Osteocyte (in vitro differentiated cells): Measurements from ENCODE around the gene UBE2I. TPM values are rescaled to one million over a fixed set of nuclear protein-coding genes. Genes with fewer than 3 reads are reported as not detected.

Source experiments
- DNase-seq: peaks from one replicate; pipeline ENCODE4 v3.0.0; 2021; ENCODE audit warnings: mixed read lengths; ENCODE audit not compliant: unreplicated experiment; ENCODE audit errors: extremely low spot score
- H3K27ac Mint-ChIP-seq: one replicate; pipeline ENCODE4 v1.8.0; 2021; ENCODE audit warnings: mild to moderate bottlenecking, mixed read lengths; ENCODE audit not compliant: unreplicated experiment
- H3K27me3 Mint-ChIP-seq: one replicate; pipeline ENCODE4 v1.8.0; 2021; ENCODE audit warnings: mixed read lengths; ENCODE audit not compliant: unreplicated experiment
- H3K36me3 Mint-ChIP-seq: one replicate; pipeline ENCODE4 v1.8.0; 2021; ENCODE audit warnings: mixed read lengths; ENCODE audit not compliant: unreplicated experiment
- H3K4me1 Mint-ChIP-seq: one replicate; pipeline ENCODE4 v1.8.0; 2021; ENCODE audit warnings: mixed read lengths; ENCODE audit not compliant: unreplicated experiment
- H3K4me3 Mint-ChIP-seq: one replicate; pipeline ENCODE4 v1.8.0; 2021; ENCODE audit warnings: mild to moderate bottlenecking, moderate library complexity, mixed read lengths; ENCODE audit not compliant: unreplicated experiment
- H3K9me3 Mint-ChIP-seq: one replicate; pipeline ENCODE4 v1.8.0; 2021; ENCODE audit warnings: mixed read lengths; ENCODE audit not compliant: unreplicated experiment
- CTCF ChIP-seq: fragments of 200-600 bp; sonication (generic); IDR thresholded peaks from 2 replicates; pipeline ENCODE4 v1.5.0; 2021; ENCODE audit warnings: antibody characterized with exemption, mild to moderate bottlenecking, moderate library complexity
- total RNA-seq: library from RNA; stranded (reverse); gene quantifications from 2 replicates; pipeline ENCODE4 v1.2.1, GENCODE V29; 2021

The UBE2I gene
- total RNA-seq, 1 donor from 2014 or later: 131 TPM

- no peak for DNase-seq
- peaks cover 47% of the 10 kb centered on the region for H3K36me3 Mint-ChIP-seq
- no peaks in the 10 kb centered on the region for H3K27me3 Mint-ChIP-seq
- H3K4me1 Mint-ChIP-seq: no peaks in the 10 kb centered on the region
- H3K4me3 Mint-ChIP-seq: no peak overlapping the region
- TF ChIP-seq CTCF: no peak
- no peaks in the 10 kb centered on the region for H3K9me3 Mint-ChIP-seq
- no peak overlapping the region for H3K27ac Mint-ChIP-seq
These were observed 9.6 kb downstream of the UBE2I start for GRCh38 chr16:1319041-1319440.

DNA sequence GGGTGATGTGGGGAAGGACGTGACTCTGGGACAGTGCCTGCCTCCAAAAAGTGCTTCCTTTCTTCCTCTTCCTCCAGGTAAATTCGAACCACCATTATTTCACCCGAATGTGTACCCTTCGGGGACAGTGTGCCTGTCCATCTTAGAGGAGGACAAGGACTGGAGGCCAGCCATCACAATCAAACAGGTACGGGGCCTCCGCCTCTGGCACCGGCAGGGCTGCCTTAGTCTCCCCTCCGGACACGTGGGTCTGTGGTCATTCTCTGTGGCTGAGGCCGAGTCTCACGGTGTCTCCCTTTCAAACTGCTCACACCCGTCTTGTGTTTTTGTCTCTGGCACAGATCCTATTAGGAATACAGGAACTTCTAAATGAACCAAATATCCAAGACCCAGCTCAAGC is 10.7 kb downstream of the UBE2I start:
- Mint-ChIP-seq H3K4me3 (no peak overlapping the region), H3K4me1 (no peaks in the 10 kb centered on the region), H3K9me3 (no peaks in the 10 kb centered on the region), H3K27ac (no peak overlapping the region), H3K36me3 (peaks cover 50% of the 10 kb centered on the region), H3K27me3 (no peaks in the 10 kb centered on the region)
- no peak for TF ChIP-seq CTCF
- DNase-seq: no peak

- no peaks in the 10 kb centered on the region for H3K27me3 Mint-ChIP-seq
- H3K4me1 Mint-ChIP-seq: no peaks in the 10 kb centered on the region
- no peaks in the 10 kb centered on the region for H3K9me3 Mint-ChIP-seq
- H3K4me3 Mint-ChIP-seq: no peak overlapping the region
- DNase-seq: no peak
- TF ChIP-seq CTCF: no peak
- H3K36me3 Mint-ChIP-seq: peaks cover 48% of the 10 kb centered on the region
- no peak overlapping the region for H3K27ac Mint-ChIP-seq
These were observed 11.3 kb downstream of the UBE2I start for GRCh38 chr16:1320658-1321240.

GRCh38 chr16:1322407-1322806 is 13.0 kb downstream of the UBE2I start:
- Mint-ChIP-seq H3K27ac (no peak overlapping the region), H3K4me3 (no peak overlapping the region), H3K36me3 (peaks cover 34% of the 10 kb centered on the region), H3K27me3 (no peaks in the 10 kb centered on the region), H3K9me3 (no peaks in the 10 kb centered on the region), H3K4me1 (no peaks in the 10 kb centered on the region)
- no peak for DNase-seq
- no peak for TF ChIP-seq CTCF

- no peaks in the 10 kb centered on the region for H3K9me3 Mint-ChIP-seq
- no peak overlapping the region for H3K4me3 Mint-ChIP-seq
- peaks cover 24% of the 10 kb centered on the region for H3K36me3 Mint-ChIP-seq
- DNase-seq: no peak
- no peak for TF ChIP-seq CTCF
- H3K27me3 Mint-ChIP-seq: no peaks in the 10 kb centered on the region
- H3K4me1 Mint-ChIP-seq: no peaks in the 10 kb centered on the region
- H3K27ac Mint-ChIP-seq: no peak overlapping the region
These were observed 14.1 kb downstream of the UBE2I start for GRCh38 chr16:1323296-1324239.
